ENCODE data around the gene MED9. TPM values are rescaled to one million over a fixed set of nuclear protein-coding genes. Genes with fewer than 3 reads are reported as not detected.

The MED9 gene
- total RNA-seq, 3 donors from 2014 or later (not counting 1 experiment from before 2014, with no cell fraction given), result 19.8 to 23.5 (median 22.3) TPM

GRCh38 chr17:17541640-17542001 is 64.8 kb downstream of the MED9 start:
- no peak overlapping the region for H3K27ac ChIP-seq (ENCODE audit: low read length)
- Mint-ChIP-seq H3K36me3 (no peaks in the 10 kb centered on the region), H3K9me3 (no peaks in the 10 kb centered on the region), H3K4me1 (peaks cover 0 to 4% of the 10 kb centered on the region in 2 donors), H3K4me3 (no peak overlapping the region), H3K27me3 (ENCODE audit: low read depth in 2 of 2) (no peaks in the 10 kb centered on the region), H3K27ac (no peak overlapping the region)
- H3K9me3 ChIP-seq (ENCODE audit: control insufficient read depth, insufficient read depth, low read length), result no peaks in the 10 kb centered on the region
- H3K27me3 ChIP-seq (ENCODE audit: control insufficient read depth, insufficient read depth, low read length), result no peaks in the 10 kb centered on the region
- H3K36me3 ChIP-seq (ENCODE audit: control insufficient read depth, insufficient read depth, low read length), result no peaks in the 10 kb centered on the region
- DNase-seq (no peak), ATAC-seq (no peak)
- intact Hi-C loops (cut with micrococcal nuclease), result no loop called here
- no peak for TF ChIP-seq CTCF (IDR thresholded peaks at IDR 0.05)
- H3K4me3 ChIP-seq (ENCODE audit: low read length), result no peak overlapping the region
- WGBS (ENCODE audit: insufficient coverage), result 86% methylated on average over 5 of the region's 5 CpGs
- no peaks in the 10 kb centered on the region for H3K4me1 ChIP-seq (ENCODE audit: control insufficient read depth, insufficient read depth, low read length)

Other genes with a start within 250 kb of the MED9 start
- 10 to 100 TPM; 26.7 to 43.6 (median 33.8) TPM for gene FLCN, start 239.8 kb upstream of the MED9 start, total RNA-seq
- 100 to 1,000 TPM; 101 to 115 (median 102) TPM for gene COPS3, start 195.8 kb upstream of the MED9 start, total RNA-seq
- gene NT5M, start 173.6 kb upstream of the MED9 start, total RNA-seq, result 1 to 10 TPM; 3.5 to 4.4 (median 4.1) TPM
- 1 to 10 TPM in 2 of 3 donors, under 1 TPM in 1; 0.60 to 2.4 (median 1.2) TPM for gene RASD1, start 19.4 kb downstream of the MED9 start, total RNA-seq
- gene PEMT, start 114.7 kb downstream of the MED9 start, total RNA-seq, result 10 to 100 TPM; 10.3 to 13.6 (median 12.6) TPM
- 10 to 100 TPM; 39.8 to 55.0 (median 49.4) TPM for gene RAI1, start 204.5 kb downstream of the MED9 start, total RNA-seq